ENCODE results near the gene HOXC6. TPM values are rescaled to one million over a fixed set of nuclear protein-coding genes. Genes with fewer than 3 reads are reported as not detected.
"Not testable (repeated sequence)": the region's sequence is repeated elsewhere in the genome, so short reads cannot be mapped to it uniquely, and the experiment has no call there.

HOXC6 gene
- polyA plus RNA-seq, 6 donors from 2014 or later, result not detected

DNA sequence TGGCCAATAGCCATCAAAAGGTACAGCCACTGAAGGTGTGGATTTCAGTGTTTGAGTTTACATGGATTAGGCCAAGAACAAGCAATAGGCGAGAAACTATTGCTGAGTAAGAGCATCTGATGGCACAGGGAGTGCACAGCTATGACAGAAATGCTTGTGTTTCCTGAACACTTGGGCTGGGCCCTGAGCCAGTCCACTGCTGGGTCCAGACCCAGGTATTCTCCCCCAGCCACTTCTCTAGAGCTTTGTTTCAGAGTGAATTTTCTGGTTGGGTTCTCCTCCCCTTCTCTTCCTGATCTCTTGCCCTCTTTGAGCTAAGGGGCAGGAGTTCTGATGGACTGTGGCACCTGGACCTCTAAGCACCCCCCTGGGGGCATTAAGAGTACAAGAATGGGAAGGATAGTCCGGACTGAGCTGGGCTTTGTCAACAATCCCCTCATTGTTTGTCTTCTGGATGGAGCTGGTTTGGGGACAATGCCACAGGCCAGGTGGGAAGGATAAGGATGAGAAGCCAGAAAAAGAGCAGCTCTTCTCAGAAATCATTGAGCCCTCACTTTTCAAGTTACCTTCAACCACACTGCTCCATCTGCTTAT is 13.0 kb downstream of the HOXC6 start:
- peaks cover 0 to 4% (median 0%) of the 10 kb centered on the region in 7 donors for H3K9me3 Mint-ChIP-seq
- no peak overlapping the region for H3K4me3 Mint-ChIP-seq
- DNase-seq, result no peak
- peaks cover 0 to 5% (median 0%) of the 10 kb centered on the region in 3 donors for H3K4me1 Mint-ChIP-seq
- no peak overlapping the region for H3K27ac Mint-ChIP-seq
- peaks cover 89 to 100% (median 100%) of the 10 kb centered on the region in 3 donors for H3K27me3 Mint-ChIP-seq
- H3K36me3 Mint-ChIP-seq, result peaks cover 0 to 1% of the 10 kb centered on the region in 2 donors
- no peak for ATAC-seq (ENCODE audit: low read depth in 2 of 2)

DNA sequence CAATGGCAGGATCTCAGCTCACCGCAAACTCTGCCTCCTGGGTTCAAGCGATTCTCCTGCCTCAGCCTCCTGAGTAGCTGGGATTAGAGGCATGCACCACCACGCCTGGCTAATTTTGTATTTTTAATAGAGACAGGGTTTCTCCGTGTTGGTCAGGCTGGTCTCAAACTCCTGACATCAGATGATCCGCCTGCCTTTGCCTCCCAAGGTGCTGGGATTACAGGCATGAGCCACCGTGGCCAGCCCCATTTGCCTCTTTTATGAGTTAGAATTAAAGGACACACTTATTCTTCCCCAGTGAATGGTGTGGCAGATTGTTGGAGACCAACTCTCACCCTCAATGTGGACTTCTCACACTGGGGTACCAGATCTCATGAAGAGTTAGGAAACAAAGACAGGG is 13.8 kb downstream of the HOXC6 start:
- ATAC-seq (ENCODE audit: low read depth in 2 of 2); H3K4me1 Mint-ChIP-seq; H3K27ac Mint-ChIP-seq; H3K36me3 Mint-ChIP-seq; H3K4me3 Mint-ChIP-seq; H3K9me3 Mint-ChIP-seq; DNase-seq: not testable (repeated sequence)
- H3K27me3 Mint-ChIP-seq, result peaks cover 90 to 100% (median 100%) of the 10 kb centered on the region in 3 donors

DNA sequence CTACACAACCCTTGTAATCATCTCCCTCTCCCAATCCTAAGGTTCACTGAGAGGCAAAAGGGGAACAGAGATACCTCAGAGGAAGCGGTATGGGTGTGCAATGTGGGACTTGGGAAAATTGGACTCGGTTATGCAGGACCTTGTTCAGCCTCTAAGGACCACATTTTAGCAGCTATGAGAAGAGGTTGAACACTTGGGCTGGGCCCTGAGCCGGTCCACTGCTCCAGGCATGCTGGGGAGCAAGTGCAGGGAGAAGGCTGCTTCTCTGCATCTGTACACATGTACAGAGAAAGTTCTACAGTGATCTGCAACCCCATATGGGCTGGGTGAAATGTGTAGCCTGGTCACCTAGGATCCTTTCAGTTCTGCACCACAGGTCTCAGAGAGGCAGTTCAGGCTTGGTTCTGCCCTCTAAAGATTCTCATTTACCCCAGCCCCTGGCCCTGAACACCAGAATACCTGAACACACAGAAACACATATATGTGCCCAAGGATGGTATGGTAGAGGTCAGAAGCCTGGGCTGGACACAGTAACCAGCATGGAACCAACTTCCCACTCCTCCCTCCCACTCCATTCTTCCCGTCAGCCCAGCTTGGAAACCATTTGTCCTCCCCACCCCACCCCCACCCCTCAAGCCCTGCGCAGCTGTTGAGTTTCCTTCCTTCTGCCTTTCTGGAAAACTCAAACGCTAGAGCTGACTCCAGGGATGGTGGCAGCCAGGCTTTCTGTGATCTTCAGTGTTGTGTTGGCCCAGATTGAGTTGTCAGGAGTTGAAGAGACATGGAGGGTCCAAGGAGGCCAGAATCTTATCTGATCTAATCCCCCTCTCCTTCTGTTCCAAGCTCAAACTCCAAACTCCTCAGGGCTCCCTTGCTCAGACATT is 15.0 kb downstream of the HOXC6 start:
- peaks cover 87 to 100% (median 100%) of the 10 kb centered on the region in 3 donors for H3K27me3 Mint-ChIP-seq
- DNase-seq (no peak), ATAC-seq (ENCODE audit: low read depth in 2 of 2) (no peak)
- H3K36me3 Mint-ChIP-seq, result peaks cover 0 to 5% of the 10 kb centered on the region in 2 donors
- peaks cover 7 to 16% (median 15%) of the 10 kb centered on the region in 3 donors for H3K4me1 Mint-ChIP-seq
- peak overlapping the region in 1 of 6 donors; percentile 55 for H3K27ac Mint-ChIP-seq
- no peak overlapping the region for H3K4me3 Mint-ChIP-seq
- peaks cover 0 to 4% (median 0%) of the 10 kb centered on the region in 7 donors for H3K9me3 Mint-ChIP-seq

DNA sequence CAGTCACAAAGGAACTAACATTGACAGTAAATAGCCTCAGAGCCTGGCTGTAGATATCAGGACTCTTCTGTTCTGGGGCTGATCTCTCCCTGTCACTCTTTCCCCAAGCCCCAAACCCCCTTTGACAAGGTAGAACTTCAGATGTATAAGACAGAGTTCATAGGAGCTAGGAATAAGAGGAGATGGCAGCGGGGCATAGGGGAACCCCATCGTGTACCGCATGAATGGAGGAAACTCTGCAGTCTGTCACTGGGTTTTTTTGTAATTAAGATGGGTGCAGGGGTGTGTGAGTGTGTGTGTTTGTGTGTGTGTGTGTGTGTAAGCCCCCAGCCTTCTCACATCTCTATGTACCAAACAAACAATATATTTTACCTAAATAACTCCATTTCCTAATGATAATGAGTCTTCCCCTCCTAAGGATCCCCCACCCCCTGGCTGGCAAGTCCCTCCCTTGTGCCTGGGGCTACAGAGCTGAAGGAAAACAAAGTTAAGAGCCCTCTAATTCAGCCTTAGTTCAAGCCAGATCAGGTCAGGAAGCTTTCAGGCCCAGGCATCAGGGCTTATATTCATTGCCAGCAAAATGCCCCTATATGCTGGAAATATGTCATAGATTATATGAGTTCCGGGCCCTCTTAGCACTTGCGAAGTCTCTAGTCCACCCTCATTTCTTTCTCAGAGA is 16.3 kb downstream of the HOXC6 start:
- peaks cover 0 to 5% of the 10 kb centered on the region in 2 donors for H3K36me3 Mint-ChIP-seq
- peaks cover 0 to 4% (median 0%) of the 10 kb centered on the region in 7 donors for H3K9me3 Mint-ChIP-seq

DNA sequence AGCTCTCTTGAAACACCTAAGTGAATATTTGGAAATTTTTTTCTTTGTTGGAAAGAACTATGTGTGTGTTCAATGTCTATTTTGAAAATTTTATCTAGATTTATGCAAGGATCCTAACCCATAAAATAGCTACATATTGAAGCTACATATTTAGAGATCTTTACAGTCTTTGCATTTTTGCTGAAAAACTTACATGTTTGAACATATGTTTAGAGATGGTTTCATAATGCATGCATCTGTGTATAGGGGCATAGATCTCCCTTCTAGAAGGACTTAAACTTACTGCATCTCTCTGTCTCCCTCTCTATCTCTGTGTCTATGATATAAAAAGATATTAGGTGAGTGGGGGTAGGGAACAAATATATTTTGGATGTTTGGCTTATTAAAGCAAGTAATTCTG is 17.2 kb downstream of the HOXC6 start:
- H3K27me3 Mint-ChIP-seq, result peaks cover 91 to 100% (median 99%) of the 10 kb centered on the region in 3 donors

More for the DNA sequence above, 16.3 kb downstream of the HOXC6 start:
- DNase-seq (no peak), ATAC-seq (ENCODE audit: low read depth in 2 of 2) (no peak)
- Mint-ChIP-seq H3K4me1 (peaks cover 7 to 16% (median 15%) of the 10 kb centered on the region in 3 donors), H3K4me3 (no peak overlapping the region), H3K27ac (no peak overlapping the region), H3K27me3 (peaks cover 91 to 100% (median 99%) of the 10 kb centered on the region in 3 donors)

DNA sequence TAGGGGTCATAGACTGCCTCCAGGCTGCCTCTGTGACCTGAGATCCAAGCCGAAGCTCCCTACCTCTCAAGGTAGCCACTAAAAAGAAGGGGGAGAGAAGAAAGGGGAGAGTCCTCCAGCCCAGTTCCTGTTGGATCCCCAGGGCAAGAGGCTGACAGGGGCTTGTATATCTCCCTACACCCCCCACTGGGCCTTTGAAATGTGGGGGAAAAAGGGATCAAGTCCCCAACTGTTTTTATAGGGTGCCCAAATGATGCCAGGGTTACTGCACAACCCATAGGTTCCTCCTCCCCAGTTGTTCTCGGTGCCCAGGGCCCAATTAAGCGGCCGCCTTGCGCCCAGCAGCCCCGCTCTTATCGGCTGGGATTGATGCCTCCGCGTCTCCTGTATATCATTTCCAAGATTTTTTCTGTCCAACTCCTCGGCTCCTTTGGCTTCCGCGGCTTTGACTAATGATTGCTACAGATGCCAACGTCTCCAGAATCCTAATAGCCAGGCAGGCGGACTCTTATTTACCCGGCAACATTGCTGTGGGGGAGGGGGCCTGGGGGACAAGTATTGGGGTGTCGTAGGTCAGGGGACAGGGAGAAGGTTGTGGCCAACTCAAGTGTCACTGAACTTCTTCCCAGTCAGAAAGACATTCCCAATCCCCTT is 17.8 kb downstream of the HOXC6 start:
- DNase-seq, result no peak
- H3K4me3 Mint-ChIP-seq, result peak overlapping the region in 2 of 8 donors; percentile 12 to 64

More for the DNA sequence above, 17.2 kb downstream of the HOXC6 start:
- Mint-ChIP-seq H3K4me3 (no peak overlapping the region), H3K4me1 (peaks cover 12 to 21% (median 21%) of the 10 kb centered on the region in 3 donors), H3K9me3 (peaks cover 0 to 4% (median 0%) of the 10 kb centered on the region in 7 donors), H3K27ac (no peak overlapping the region), H3K36me3 (peaks cover 0 to 5% of the 10 kb centered on the region in 2 donors)
- DNase-seq (no peak), ATAC-seq (ENCODE audit: low read depth in 2 of 2) (no peak)

DNA sequence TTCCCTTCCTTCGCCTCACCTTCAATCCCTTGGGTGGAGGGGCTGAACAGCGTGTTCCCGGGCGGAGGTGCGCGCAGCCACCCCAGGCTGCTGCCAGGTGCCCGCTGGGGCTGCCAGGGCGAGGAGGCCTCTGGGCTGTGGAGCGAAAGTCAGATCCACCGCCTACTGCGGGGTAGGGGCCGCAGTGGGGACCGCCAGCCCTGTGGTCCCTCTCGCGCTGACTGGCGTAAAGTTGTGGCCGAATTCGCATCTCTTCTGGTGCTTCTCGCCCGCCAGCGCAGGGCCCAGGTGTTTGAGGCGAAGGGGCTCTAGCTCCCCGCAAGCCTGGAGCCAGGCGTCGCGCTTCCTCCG is 18.5 kb downstream of the HOXC6 start:
- peaks cover 95 to 100% (median 99%) of the 10 kb centered on the region in 3 donors for H3K27me3 Mint-ChIP-seq
- H3K4me1 Mint-ChIP-seq, result peaks cover 20 to 35% (median 33%) of the 10 kb centered on the region in 3 donors
- H3K36me3 Mint-ChIP-seq, result peaks cover 0 to 14% of the 10 kb centered on the region in 2 donors
- DNase-seq (no peak), ATAC-seq (ENCODE audit: low read depth in 2 of 2) (no peak)
- H3K27ac Mint-ChIP-seq, result peak overlapping the region in 2 of 6 donors; percentile 46 to 60
- H3K9me3 Mint-ChIP-seq, result peaks cover 0 to 8% (median 0%) of the 10 kb centered on the region in 7 donors
- H3K4me3 Mint-ChIP-seq, result peak overlapping the region in 7 of 8 donors; percentile 9 to 85 (median 64)

More for the DNA sequence above, 17.8 kb downstream of the HOXC6 start:
- peaks cover 0 to 3% (median 0%) of the 10 kb centered on the region in 7 donors for H3K9me3 Mint-ChIP-seq
- peaks cover 92 to 100% (median 99%) of the 10 kb centered on the region in 3 donors for H3K27me3 Mint-ChIP-seq
- H3K4me1 Mint-ChIP-seq, result peaks cover 14 to 27% (median 25%) of the 10 kb centered on the region in 3 donors
- ATAC-seq (ENCODE audit: low read depth in 2 of 2), result no peak
- no peak overlapping the region for H3K27ac Mint-ChIP-seq
- H3K36me3 Mint-ChIP-seq, result peaks cover 0 to 6% of the 10 kb centered on the region in 2 donors

DNA sequence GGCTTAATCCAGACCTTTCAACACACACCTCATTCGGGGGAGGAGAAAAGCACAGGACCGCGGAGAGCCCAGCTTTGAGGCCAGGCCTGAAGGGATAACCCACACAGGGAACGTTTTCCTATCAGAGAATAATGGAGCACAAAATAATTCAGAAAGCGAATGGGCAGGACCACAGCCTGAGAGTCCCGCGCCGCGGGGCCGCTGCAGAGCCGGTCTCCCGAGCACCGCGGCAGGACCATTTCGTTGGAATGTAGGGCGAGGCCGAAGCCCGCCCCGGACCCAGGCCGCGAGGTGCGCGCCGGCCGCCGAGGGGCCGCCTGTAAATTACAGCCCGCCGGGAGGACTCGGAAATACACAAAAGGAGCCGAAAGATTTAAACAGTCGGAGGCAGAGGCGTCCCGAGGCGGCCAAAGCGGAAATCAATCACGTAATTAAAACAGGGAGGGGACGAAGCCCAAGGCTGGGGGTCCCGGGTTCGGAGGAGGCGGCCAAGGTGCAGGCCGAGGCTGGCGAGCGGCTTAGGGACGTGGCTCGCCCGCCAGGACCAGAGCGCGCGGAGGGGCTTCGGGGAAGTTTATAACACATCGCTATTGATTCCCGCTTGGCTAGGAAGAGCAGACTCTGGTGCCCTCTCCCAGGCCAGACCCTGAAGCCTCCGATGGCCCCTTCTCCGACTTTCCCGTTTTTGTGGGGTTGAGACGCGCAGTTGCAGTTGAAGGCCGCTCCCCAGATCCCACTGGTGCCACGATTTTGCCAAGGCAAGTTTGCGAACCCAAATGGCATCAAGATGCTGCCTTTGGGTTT is 19.1 kb downstream of the HOXC6 start:
- Mint-ChIP-seq H3K4me1 (peaks cover 26 to 41% (median 36%) of the 10 kb centered on the region in 3 donors), H3K36me3 (peaks cover 0 to 18% of the 10 kb centered on the region in 2 donors), H3K27me3 (peaks cover 97 to 100% (median 99%) of the 10 kb centered on the region in 3 donors), H3K4me3 (peak overlapping the region in 7 of 8 donors; percentile 35 to 85 (median 66)), H3K27ac (peak overlapping the region in 2 of 6 donors; percentile 46 to 91), H3K9me3 (peaks cover 0 to 8% (median 0%) of the 10 kb centered on the region in 7 donors)
- ATAC-seq (ENCODE audit: low read depth in 2 of 2), result peak in 1 of 2 donors; percentile 4
- no peak for DNase-seq

DNA sequence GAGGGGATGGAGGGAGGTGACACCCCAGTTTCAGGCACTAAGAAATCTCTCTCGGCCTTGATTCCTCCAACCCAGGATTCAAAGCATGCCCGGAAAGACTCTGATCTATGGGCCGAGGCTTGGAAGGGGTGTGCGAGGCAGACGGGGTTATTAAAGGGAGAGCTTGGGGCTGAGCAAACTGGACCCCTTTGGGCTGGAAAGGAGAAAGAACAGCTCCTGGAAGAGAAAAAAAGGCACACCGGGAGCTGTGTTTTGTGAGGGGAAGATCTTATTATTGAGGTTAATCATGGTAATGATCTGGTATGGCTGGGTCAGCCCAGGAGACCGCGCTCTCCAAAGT is 19.7 kb downstream of the HOXC6 start:
- Mint-ChIP-seq H3K27me3 (peaks cover 97 to 100% (median 99%) of the 10 kb centered on the region in 3 donors), H3K4me1 (peaks cover 31 to 47% (median 36%) of the 10 kb centered on the region in 3 donors), H3K36me3 (peaks cover 0 to 18% of the 10 kb centered on the region in 2 donors), H3K4me3 (peak overlapping the region in 5 of 8 donors; percentile 29 to 81 (median 51)), H3K27ac (no peak overlapping the region), H3K9me3 (peaks cover 0 to 11% (median 0%) of the 10 kb centered on the region in 7 donors)
- DNase-seq (no peak), ATAC-seq (ENCODE audit: low read depth in 2 of 2) (no peak)

DNA sequence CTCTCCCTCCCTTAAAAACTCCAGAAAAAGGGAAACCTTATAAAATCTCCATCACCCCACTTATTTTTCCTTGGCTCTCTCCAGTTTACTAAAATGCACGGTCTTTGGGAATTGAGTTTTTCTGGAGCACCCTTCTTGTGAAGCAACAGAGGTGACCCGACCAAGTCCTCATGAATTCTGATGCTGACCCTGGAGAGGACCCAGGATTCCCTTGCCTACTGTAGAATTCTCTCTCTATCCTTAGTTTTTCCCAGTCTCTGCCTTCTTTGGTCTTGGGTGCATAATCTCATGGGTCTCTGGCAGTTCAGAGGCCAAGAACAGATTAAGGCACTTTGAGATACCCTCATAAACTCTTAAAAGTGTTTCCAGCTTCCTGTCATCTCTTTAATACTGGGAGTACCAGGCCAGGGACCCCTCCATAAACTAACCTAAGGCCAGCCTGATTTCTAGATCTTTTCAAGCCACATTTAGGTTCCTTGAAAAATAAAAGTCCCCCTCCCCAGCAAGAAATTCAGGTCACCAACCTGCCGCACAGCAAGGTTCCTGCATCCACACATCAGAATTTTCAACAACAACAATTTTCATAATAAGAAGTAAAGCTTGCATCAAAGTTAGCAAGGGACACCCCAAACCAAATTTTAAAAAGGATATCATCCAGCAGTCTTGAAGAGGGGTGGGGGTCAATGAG is 20.3 kb downstream of the HOXC6 start:
- Mint-ChIP-seq H3K9me3 (peaks cover 0 to 12% (median 0%) of the 10 kb centered on the region in 7 donors), H3K4me3 (peak overlapping the region in 3 of 8 donors; percentile 25 to 51 (median 43)), H3K27ac (peak overlapping the region in 2 of 6 donors; percentile 23 to 62), H3K36me3 (peaks cover 0 to 18% of the 10 kb centered on the region in 2 donors), H3K27me3 (peaks cover 94 to 97% (median 96%) of the 10 kb centered on the region in 3 donors), H3K4me1 (peaks cover 35 to 52% (median 36%) of the 10 kb centered on the region in 3 donors)
- no peak for DNase-seq
- ATAC-seq (ENCODE audit: low read depth in 2 of 2), result no peak

DNA sequence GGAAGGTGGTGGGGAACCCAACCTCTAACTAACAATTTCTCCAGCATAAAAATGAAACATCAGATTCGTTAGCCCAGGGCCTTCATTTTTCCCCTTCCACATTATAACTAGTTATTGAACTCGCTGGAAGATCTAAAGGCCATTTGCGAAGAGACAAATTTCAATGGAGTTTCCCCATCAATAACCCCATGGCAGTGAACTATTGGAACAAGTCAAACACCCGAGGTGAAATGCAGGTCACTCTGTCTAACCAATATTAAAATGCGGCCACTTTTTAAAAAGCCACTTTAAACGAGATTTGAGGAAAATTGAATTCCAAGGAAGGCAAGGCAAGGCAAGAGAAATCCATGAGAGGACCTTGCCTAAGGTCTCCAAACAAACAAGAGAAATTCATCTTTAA is 20.9 kb downstream of the HOXC6 start:
- peak overlapping the region in 1 of 8 donors; percentile 3 for H3K4me3 Mint-ChIP-seq
- DNase-seq (no peak), ATAC-seq (ENCODE audit: low read depth in 2 of 2) (no peak)
- H3K4me1 Mint-ChIP-seq, result peaks cover 36 to 56% (median 39%) of the 10 kb centered on the region in 3 donors
- peaks cover 0 to 15% (median 1%) of the 10 kb centered on the region in 7 donors for H3K9me3 Mint-ChIP-seq
- H3K27me3 Mint-ChIP-seq, result peaks cover 92% of the 10 kb centered on the region in 3 donors
- H3K36me3 Mint-ChIP-seq, result peaks cover 0 to 20% of the 10 kb centered on the region in 2 donors
- H3K27ac Mint-ChIP-seq, result no peak overlapping the region
